ENCODE results near the gene ITPKC.

Gene ITPKC

GRCh38 chr19:40690050-40690692 lies 26.7 kb upstream of the ITPKC start, which contains the start of gene NUMBL:
TSS of gene NUMBL (minus strand) at chr19:40690651. CDS start at chr19:40690483, 168 bp downstream.
- no peak for DNase-seq (ENCODE audit: low read depth)

- peak; percentile 85 for DNase-seq (ENCODE audit: low read depth)
These were observed 26.1 kb upstream of the ITPKC start for GRCh38 chr19:40690693-40691420.

DNA sequence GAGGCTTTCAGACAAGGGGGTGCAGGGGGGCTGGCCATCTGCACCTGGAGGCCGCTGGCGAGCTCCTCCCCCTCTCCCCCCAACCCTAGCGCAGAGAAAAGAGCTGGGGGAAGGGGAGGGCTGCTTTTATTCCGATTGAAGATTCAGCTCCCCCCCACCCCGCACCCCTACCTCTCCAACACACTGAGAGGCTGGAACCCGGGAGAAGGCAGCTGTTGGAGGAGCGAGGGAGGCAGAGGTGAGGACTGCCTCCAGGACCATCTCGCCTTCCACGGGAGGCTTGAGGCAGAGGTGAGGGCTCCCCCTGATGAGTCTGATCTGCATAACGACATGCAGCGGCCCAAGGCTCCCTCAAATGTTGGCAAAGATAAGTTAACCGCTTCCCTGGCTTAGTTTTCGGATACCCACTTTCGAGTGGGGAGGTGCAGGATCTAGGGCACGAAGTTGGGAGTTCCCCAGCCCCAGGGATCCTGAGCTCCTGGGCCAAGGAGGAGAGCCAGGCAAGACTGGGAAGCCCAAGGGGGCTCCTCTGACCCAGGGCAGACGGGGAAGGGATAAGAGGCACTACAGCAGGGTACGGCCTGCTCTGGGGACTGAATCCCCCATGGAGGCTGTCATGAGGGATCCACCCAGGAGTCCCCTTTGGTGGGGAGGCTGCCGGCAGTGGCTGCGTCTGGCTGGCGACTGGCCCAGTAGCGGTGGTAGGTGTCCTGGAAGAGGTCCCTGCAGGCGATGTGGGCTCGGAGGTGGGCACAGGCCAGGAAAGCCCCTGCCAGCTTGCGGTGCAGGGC lies 25.3 kb upstream of the ITPKC start:
- no peak for DNase-seq (ENCODE audit: low read depth)

DNA sequence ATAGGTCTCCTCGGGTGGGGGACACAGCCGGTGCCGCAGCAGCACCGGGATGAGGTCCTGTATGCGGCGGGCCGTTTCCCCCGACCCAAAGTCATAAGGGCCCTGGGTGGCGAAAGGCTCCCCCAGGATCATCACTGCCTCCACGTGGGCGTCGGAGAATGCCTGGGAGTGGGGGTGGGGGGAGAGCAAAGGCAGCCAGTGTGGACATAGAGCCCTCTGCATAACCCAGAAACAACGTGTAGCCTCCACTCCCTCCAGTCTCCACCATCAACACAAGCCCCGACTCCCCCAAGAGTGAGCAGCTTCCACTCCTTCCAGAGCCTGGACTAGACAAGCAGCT lies 24.7 kb upstream of the ITPKC start:
- DNase-seq (ENCODE audit: low read depth): no peak

GRCh38 chr19:40693150-40693788 lies 23.6 kb upstream of the ITPKC start:
- DNase-seq (ENCODE audit: low read depth): no peak

DNA sequence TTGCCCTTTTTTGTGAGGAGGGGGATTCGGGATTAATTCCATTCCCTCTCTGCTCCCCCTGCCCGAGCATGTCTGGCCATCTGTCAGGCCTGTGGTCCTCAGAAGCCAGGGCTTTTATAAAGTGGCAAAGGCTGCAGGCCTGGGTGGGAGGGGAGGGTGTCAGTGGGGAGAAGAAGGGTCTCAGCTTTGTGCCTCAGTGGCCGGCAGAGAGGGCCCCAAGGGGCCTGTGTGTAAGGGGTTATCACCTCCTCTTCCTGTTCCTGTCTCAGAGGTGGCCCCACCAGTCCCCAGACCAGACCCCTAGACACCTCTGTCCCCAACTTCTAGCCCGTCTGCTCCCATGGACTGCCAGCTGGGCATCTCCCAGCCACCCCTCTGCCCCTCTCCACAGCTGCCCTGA lies 23.0 kb upstream of the ITPKC start:
- no peak for DNase-seq (ENCODE audit: low read depth)

DNA sequence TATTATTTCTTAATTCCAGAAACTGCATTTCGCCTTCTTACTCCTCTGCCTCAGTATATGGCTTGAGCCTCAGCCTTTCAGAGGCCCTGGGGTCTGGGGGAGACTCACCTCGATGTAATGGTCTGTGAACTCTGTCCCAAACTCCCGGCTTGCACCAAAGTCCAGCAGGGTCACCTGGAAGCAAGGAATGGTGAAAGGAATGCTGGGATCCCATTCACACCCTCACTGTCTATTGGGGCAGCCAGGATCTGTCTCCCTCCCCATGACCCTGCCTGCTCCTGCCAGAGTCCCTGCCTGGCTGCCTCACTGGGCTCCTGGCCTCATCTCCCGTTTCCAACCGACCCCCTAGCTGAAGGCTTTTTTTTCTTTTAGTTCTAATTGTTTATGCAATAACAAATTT lies 21.0 kb upstream of the ITPKC start:
- no peak for DNase-seq (ENCODE audit: low read depth)

- no peak for DNase-seq (ENCODE audit: low read depth)
These were observed 19.9 kb upstream of the ITPKC start for GRCh38 chr19:40697007-40697406.

DNA sequence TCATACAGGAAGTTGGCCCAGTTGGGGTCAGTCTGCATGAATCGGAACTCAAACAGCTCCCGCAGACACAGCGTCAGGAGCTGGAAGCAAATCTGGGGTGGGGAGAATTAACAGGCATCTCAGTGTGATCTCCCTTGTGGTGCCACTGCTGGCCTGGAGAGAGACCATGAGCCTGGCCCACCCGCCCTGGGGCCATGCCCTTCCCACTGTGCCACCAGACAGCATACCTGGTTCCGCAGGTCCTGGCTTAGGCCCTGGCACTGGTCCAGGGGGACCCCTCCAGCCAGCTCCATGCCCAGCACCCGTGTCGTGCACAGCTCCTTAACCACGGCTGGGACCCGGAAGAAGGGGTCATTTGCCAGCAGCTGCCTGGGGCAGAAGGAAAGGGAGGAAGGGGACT lies 16.8 kb upstream of the ITPKC start:
- DNase-seq (ENCODE audit: low read depth): no peak

GRCh38 chr19:40701758-40702157 lies 15.2 kb upstream of the ITPKC start:
- no peak for DNase-seq (ENCODE audit: low read depth)

GRCh38 chr19:40702337-40703012 lies 14.4 kb upstream of the ITPKC start:
- DNase-seq (ENCODE audit: low read depth): no peak

GRCh38 chr19:40703029-40703755 lies 13.7 kb upstream of the ITPKC start:
- DNase-seq (ENCODE audit: low read depth): no peak

DNA sequence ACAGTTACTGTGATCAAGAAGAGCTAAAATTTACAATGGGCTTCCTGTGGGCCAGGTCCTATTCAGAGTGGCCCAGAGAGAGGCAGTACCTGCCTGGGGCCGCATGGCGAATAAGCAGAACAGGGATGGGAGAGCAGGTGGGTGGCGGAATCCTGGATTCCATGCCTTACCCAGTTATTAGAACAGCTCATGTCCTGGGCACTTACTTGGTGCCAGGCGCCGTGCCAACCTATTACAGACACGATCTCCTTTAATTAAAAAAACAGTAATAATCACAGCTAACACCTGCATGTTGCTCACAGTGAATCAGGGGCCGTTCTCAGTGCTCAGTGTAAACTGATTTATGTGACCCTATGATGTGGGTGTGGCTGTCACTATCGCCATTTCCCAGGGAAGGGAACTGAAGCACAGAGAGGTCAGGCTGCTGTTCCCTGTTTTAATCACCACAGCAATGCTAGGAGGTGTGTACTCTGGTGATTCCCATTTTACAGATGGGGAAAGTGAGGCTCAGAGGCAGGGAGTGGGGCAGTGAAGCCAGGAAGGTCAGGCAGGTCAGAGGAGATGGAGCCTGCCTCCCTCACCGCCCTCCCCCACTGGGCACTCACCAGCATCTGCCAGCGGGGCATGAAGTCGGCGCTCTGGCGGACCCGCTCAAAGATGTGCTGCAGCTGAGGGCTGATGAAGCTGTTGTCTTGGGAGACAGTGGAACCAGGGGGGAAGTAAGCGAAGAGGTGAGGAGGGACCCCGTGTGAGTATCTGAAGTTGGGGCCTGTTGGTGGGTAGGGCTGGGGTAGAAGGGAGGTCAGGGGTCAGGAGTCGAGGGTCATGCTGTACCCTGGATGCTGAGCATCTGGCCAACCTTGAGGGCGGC lies 12.2 kb upstream of the ITPKC start:
- no peak for DNase-seq (ENCODE audit: low read depth)

- no peak for DNase-seq (ENCODE audit: low read depth)
These were observed 11.6 kb upstream of the ITPKC start for GRCh38 chr19:40705362-40705651.

DNA sequence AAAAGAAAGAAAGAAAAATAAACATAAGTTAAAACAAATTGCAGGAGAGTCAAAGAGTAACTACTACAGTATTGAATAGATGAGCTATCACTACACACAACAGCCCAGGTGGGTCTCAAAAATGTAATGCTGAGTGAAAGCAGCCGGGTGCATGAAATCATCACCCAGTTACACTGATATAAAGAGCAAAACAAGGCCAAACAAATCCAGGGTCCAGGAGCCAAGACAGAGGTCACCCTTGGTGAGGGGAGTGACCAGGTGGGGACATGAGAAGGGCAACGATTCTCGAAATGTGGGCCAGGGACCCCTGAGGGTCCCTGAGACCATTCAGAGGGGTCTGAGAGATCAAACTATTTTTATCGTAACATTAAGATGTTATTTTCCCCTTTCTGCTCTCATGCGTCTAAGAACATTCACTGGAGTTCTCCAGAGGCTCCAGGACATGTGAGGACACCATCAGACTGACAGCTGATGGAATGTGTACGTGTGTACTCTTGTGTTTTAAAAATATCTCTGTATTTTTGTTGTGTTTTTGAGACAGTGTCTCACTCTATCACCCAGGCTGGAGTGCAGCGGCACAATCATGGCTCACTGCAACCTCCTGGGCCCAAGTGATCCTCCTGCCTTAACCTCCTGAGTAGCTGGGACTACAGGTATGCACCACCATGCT lies 10.8 kb upstream of the ITPKC start:
- DNase-seq (ENCODE audit: low read depth): no peak

GRCh38 chr19:40707615-40708014 lies 9.3 kb upstream of the ITPKC start:
- no peak for DNase-seq (ENCODE audit: low read depth)

GRCh38 chr19:40709817-40710216 lies 7.1 kb upstream of the ITPKC start:
- no peak for DNase-seq (ENCODE audit: low read depth)

- DNase-seq (ENCODE audit: low read depth): no peak
These were observed 3.0 kb upstream of the ITPKC start for GRCh38 chr19:40713939-40714338.

DNA sequence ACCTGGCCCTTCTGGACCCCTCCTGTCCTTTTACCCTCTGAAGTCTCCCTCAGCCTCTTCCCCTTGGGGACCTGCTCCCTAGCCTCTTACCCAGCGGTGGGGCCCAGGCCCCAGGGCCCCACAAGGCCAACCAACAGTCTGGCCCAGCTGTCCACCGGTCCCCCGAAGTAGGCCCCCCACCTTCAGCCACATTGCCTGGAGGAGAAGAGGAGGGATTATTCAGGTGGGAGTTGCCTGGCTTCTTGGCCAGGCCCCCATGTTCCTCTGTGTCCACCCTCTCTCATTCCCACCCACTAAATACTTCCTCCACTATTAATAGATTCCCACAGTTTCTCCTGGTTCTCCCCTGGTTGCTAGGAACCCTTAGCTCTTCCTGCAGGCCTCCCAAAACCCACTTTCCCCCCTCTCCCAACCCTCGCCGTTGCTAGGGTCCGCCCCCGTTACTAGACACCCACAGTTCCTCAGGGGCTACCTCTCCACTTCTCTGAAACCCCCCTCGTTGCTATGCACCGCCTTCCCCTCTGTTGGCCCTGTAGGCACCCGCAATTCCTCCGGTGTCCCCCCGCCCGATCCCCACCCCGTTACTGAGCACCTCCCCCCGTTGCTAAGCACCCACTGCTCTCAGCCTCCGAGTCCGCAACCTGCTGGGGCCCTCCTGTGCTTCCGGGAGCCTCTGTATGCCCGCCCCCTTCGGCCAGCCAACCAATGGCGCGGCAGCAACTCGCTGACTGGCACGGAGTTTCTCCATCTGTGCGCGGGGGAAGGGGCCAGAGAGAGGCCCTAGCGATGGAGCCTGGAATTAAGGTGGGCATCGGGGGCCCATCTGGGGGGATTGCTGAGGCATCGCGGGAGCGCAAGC lies 2.2 kb upstream of the ITPKC start:
- peak; percentile 91 for DNase-seq (ENCODE audit: low read depth)

All from T follicular helper cell (primary cell).